Dendritic cell treated with granulocyte-macrophage colony-stimulating factor and Interleukin-4, amounts not matched to agents 40 ng/mL and 50 ng/mL, for 4 days (primary cell): ENCODE data around the gene CYBRD1.

Experiments used
- H3K27ac Mint-ChIP-seq: one replicate; pipeline ENCODE4 v1.8.0; 2022; ENCODE audit warnings: mild to moderate bottlenecking, mixed read lengths
- H3K27me3 Mint-ChIP-seq: one replicate; pipeline ENCODE4 v1.8.0; 2022; ENCODE audit warnings: mild to moderate bottlenecking, mixed read lengths
- H3K36me3 Mint-ChIP-seq: one replicate; pipeline ENCODE4 v1.8.0; 2022; ENCODE audit warnings: low read depth, mixed read lengths
- H3K4me1 Mint-ChIP-seq: one replicate; pipeline ENCODE4 v1.8.0; 2022; ENCODE audit warnings: low read depth, mixed read lengths
- H3K4me3 Mint-ChIP-seq: one replicate; pipeline ENCODE4 v1.8.0; 2022; ENCODE audit warnings: mild to moderate bottlenecking, moderate library complexity, mixed read lengths
- H3K9me3 Mint-ChIP-seq: one replicate; pipeline ENCODE4 v1.8.0; 2022; ENCODE audit warnings: mixed read lengths
- intact Hi-C: fragments of 100-400 bp; cut with micrococcal nuclease; formaldehyde crosslinking; loops from one replicate; pipeline ENCODE4 v1.15.0; 2022

The CYBRD1 gene

GRCh38 chr2:171583566-171583965 lies 61.3 kb downstream of the CYBRD1 start:
- intact Hi-C loops, result no loop called here
- H3K27me3 Mint-ChIP-seq, result no peaks in the 10 kb centered on the region
- no peak overlapping the region for H3K4me3 Mint-ChIP-seq
- H3K27ac Mint-ChIP-seq, result no peak overlapping the region
- H3K9me3 Mint-ChIP-seq, result no peaks in the 10 kb centered on the region
- no peaks in the 10 kb centered on the region for H3K4me1 Mint-ChIP-seq
- H3K36me3 Mint-ChIP-seq, result no peaks in the 10 kb centered on the region

DNA sequence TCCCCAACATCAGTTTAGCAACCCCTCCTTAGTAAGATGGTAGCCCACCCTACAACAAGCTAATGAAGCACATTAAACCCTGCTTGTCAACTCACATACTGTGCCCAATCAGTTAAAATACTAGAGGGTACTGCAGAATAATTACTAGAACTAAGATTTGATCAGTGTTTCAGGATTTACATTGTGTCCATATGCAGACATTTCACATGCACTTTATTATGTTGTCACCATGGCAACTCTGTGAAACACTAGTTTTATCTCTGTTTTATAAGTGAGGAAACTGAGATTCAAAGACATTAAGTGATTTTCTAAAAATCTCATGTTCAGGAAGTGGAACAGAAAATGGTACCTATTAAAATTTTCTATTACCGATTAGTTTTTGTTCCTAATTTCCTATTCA lies 61.7 kb downstream of the CYBRD1 start:
- H3K4me3 Mint-ChIP-seq, result no peak overlapping the region
- H3K36me3 Mint-ChIP-seq, result no peaks in the 10 kb centered on the region

DNA sequence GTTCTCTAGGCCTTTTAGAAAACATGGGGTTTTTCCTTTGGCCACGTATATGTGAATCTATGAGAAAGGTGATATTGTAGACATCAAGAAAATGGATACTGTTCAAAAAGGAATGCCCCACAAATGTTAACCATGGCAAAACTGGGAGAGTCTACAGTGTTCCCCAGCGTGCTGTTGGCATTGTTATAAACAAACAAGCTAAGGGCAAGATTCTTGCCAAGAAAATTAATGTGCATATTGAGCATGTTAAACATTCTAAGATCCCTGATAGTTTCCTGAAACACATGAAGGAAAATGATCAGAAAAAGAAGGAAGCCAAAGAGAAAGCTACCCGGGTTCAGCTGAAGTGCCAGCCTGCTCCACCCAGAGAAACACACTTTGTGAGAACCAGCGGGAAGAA lies 64.9 kb downstream of the CYBRD1 start:
- H3K9me3 Mint-ChIP-seq, result no peaks in the 10 kb centered on the region
- no peak overlapping the region for H3K4me3 Mint-ChIP-seq
- no peaks in the 10 kb centered on the region for H3K27me3 Mint-ChIP-seq
- no peak overlapping the region for H3K27ac Mint-ChIP-seq
- no peaks in the 10 kb centered on the region for H3K36me3 Mint-ChIP-seq
- intact Hi-C loops, result no loop called here
- no peaks in the 10 kb centered on the region for H3K4me1 Mint-ChIP-seq

More for the DNA sequence above, 61.7 kb downstream of the CYBRD1 start:
- Mint-ChIP-seq H3K27ac (no peak overlapping the region), H3K27me3 (no peaks in the 10 kb centered on the region), H3K9me3 (no peaks in the 10 kb centered on the region), H3K4me1 (no peaks in the 10 kb centered on the region)
- intact Hi-C loops, result no loop called here

GRCh38 chr2:171587567-171587966 lies 65.3 kb downstream of the CYBRD1 start:
- no peaks in the 10 kb centered on the region for H3K36me3 Mint-ChIP-seq
- no peaks in the 10 kb centered on the region for H3K4me1 Mint-ChIP-seq
- no peak overlapping the region for H3K27ac Mint-ChIP-seq
- intact Hi-C loops, result no loop called here
- no peaks in the 10 kb centered on the region for H3K9me3 Mint-ChIP-seq
- no peaks in the 10 kb centered on the region for H3K27me3 Mint-ChIP-seq
- no peak overlapping the region for H3K4me3 Mint-ChIP-seq

GRCh38 chr2:171590116-171590515 lies 67.8 kb downstream of the CYBRD1 start:
- no peak overlapping the region for H3K27ac Mint-ChIP-seq
- H3K4me3 Mint-ChIP-seq, result no peak overlapping the region
- H3K36me3 Mint-ChIP-seq, result no peaks in the 10 kb centered on the region
- no peaks in the 10 kb centered on the region for H3K27me3 Mint-ChIP-seq
- H3K4me1 Mint-ChIP-seq, result no peaks in the 10 kb centered on the region
- intact Hi-C loops, result no loop called here
- H3K9me3 Mint-ChIP-seq, result no peaks in the 10 kb centered on the region

- intact Hi-C loops, result no loop called here
- no peaks in the 10 kb centered on the region for H3K36me3 Mint-ChIP-seq
- no peak overlapping the region for H3K4me3 Mint-ChIP-seq
- H3K4me1 Mint-ChIP-seq, result no peaks in the 10 kb centered on the region
- no peaks in the 10 kb centered on the region for H3K27me3 Mint-ChIP-seq
- no peaks in the 10 kb centered on the region for H3K9me3 Mint-ChIP-seq
- H3K27ac Mint-ChIP-seq, result no peak overlapping the region
Observed at GRCh38 chr2:171592036-171592555, 69.8 kb downstream of the CYBRD1 start.

DNA sequence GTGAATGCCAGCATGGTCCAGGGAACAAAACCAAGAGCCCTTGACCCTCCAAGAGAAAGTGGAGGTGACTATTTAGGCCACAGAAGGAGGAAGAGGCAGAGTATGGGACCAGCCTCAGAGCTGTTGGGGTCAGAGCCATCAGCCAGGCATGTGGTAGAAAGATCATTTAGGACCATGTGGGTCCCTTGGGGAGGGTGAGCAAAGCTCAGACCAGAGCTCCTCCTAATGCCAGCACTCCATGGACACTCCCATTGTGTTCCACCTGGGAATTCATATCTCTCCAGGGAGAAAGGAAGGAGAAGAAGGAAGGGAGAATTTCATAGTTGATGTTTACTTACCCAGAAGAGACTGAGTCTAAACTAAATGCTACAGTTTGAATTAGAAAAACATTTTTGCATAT lies 73.2 kb downstream of the CYBRD1 start:
- no peak overlapping the region for H3K4me3 Mint-ChIP-seq
- H3K36me3 Mint-ChIP-seq, result no peaks in the 10 kb centered on the region
- peaks cover 5% of the 10 kb centered on the region for H3K27me3 Mint-ChIP-seq
- no peak overlapping the region for H3K27ac Mint-ChIP-seq
- peaks cover 5% of the 10 kb centered on the region for H3K4me1 Mint-ChIP-seq
- no peaks in the 10 kb centered on the region for H3K9me3 Mint-ChIP-seq
- intact Hi-C loops, result loop anchor here (5.0 kb wide), 1 partner anchor 82 kb away; no protein-coding TSS in a partner anchor

DNA sequence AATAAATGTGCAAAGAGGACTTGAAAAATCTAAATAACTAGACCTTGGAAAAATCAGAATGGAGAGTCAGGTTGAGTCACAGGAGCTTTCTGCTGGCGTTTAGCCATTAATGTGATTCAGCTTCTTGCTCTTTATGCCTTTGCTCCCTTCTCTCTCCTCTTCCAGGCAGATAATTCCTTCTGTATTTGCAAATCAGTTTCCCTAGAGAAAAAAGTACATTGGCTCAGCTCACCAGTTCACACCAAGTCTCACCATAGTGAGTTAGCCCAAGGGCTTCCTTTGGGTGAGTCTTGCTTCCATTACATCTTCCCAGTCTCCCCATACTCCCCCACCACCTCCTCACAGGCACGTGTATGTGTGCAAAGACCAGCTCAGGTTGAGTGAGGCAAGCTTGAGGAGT lies 73.6 kb downstream of the CYBRD1 start:
- Mint-ChIP-seq H3K4me3 (no peak overlapping the region), H3K36me3 (no peaks in the 10 kb centered on the region), H3K27ac (no peak overlapping the region), H3K9me3 (no peaks in the 10 kb centered on the region), H3K4me1 (peaks cover 5% of the 10 kb centered on the region), H3K27me3 (peaks cover 7% of the 10 kb centered on the region)
- intact Hi-C loops, result loop anchor here (5.0 kb wide), 1 partner anchor 81 kb away; no protein-coding TSS in a partner anchor

DNA sequence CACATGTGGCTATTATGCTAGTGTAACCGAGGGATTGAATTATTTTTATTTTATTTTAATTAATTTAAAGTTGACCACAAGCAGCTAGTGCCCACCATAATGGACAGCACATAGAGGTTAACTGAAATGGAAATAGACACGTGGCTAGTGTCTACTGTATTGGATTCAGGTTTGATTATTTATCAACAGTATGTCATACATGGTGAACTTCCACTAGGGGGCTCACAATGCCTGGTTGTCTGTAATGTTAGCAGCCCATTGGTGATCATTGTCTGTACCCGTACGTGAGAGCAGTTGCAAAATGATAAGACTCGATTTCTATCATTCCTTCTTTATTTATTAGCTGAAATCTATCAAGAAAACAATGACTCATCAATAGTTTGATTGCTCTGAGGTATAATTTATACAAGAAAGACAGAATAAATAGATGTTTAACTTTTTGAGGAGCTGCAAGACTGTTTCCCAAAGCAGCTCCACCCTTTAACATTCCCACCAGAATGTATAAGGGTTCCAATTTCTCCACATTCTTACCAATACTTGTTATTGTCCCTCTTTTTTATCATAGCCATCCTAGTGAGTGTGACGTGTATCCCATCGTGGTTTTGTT lies 76.5 kb downstream of the CYBRD1 start:
- peaks cover 9% of the 10 kb centered on the region for H3K27me3 Mint-ChIP-seq
- peaks cover 5% of the 10 kb centered on the region for H3K4me1 Mint-ChIP-seq
- no peaks in the 10 kb centered on the region for H3K9me3 Mint-ChIP-seq
- H3K27ac Mint-ChIP-seq, result no peak overlapping the region
- no peak overlapping the region for H3K4me3 Mint-ChIP-seq
- intact Hi-C loops, result loop anchor here (1.0 to 5.0 kb wide), 2 partner anchors 78 to 528 kb away; no protein-coding TSS in a partner anchor
- no peaks in the 10 kb centered on the region for H3K36me3 Mint-ChIP-seq

DNA sequence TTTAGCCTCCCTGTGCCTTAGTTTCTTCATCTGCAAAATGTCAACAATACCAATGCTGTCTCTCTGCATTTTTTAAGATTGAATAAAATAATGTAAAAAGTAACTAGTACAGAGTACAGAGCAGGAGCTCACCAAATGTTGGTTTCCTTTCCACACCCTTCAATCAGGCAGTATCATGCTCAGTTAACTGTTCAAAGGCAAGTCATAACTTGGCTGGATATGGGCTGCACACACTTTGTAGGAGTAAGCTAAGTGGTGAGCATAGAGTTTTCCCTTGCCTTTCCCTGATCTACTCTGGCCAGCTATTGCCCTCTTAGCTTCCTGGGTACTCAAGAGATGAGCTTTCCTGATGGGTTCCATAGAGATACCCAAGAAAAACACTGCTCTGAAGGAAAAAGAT lies 77.9 kb downstream of the CYBRD1 start:
- Mint-ChIP-seq H3K36me3 (no peaks in the 10 kb centered on the region), H3K4me3 (no peak overlapping the region), H3K27ac (no peak overlapping the region)

GRCh38 chr2:171602352-171602751 lies 80.1 kb downstream of the CYBRD1 start:
- H3K9me3 Mint-ChIP-seq, result no peaks in the 10 kb centered on the region
- H3K36me3 Mint-ChIP-seq, result no peaks in the 10 kb centered on the region
- H3K4me1 Mint-ChIP-seq, result peaks cover 5% of the 10 kb centered on the region
- peaks cover 9% of the 10 kb centered on the region for H3K27me3 Mint-ChIP-seq
- no peak overlapping the region for H3K4me3 Mint-ChIP-seq
- H3K27ac Mint-ChIP-seq, result no peak overlapping the region
- intact Hi-C loops, result no loop called here

More for the DNA sequence above, 77.9 kb downstream of the CYBRD1 start:
- no peaks in the 10 kb centered on the region for H3K9me3 Mint-ChIP-seq
- intact Hi-C loops, result no loop called here
- H3K4me1 Mint-ChIP-seq, result peaks cover 5% of the 10 kb centered on the region
- H3K27me3 Mint-ChIP-seq, result peaks cover 9% of the 10 kb centered on the region
